Heart left ventricle (tissue), 13 donors: ENCODE measurements around the gene PRSS3.

Experiments used
- POLR2A ChIP-seq, 2 donors: fragments of 450-650 bp; IDR thresholded peaks; one replicate each; pipeline ENCODE4 v1.6.1; 2017; ENCODE audit warnings: antibody characterized with exemption in 2 of 2, mild to moderate bottlenecking in 2 of 2, moderate library complexity in 2 of 2
- TF ChIP-seq, protein P1 (sequence below), 12 donors: fragments of 200-600 bp; sonication (generic) in 4 of 12; IDR thresholded peaks; one replicate each; pipeline versions ENCODE4 v1.5.0 to v1.8.0; 2018 to 2022; ENCODE audit warnings: antibody characterized with exemption in 12 of 12, mild to moderate bottlenecking in 5 of 12
- donor health status: ischemic (EF 13 %, LVEDD 7.1; RV severe dilation, severe dysfunction).
- donor health status: DM: no; HTN: yes; CAD: no.
- donor health status: DM: no; HTN: no; CAD: no.
- donor health status: ischemic (EF 25% LVEDD 6.9; RV normal size, moderate dysfunction).
- donor health status: ischemic (EF 25% LVEDD 5.7; RV mildly dilated, moderate dysfunction).
- donor health status: ischemic (EF 35%, LVEDD 5.7; RV mildly dilated, moderate dysfunction).
- donor health status: nonischemic (EF 11% LVEDD 7.7; RV severe dilation, severe dysfunction).
- donor health status: DM: yes; HTN: yes; CAD: no.
- donor health status: PGD.
- donor health status: ischemic (EF 29% LVEDD 5.4; RV normal size, mild dysfunction).
- donor health status: nonischemic (EF 23%, LVEDD 6.1; RV moderate dilation, normal function).

DNA sequence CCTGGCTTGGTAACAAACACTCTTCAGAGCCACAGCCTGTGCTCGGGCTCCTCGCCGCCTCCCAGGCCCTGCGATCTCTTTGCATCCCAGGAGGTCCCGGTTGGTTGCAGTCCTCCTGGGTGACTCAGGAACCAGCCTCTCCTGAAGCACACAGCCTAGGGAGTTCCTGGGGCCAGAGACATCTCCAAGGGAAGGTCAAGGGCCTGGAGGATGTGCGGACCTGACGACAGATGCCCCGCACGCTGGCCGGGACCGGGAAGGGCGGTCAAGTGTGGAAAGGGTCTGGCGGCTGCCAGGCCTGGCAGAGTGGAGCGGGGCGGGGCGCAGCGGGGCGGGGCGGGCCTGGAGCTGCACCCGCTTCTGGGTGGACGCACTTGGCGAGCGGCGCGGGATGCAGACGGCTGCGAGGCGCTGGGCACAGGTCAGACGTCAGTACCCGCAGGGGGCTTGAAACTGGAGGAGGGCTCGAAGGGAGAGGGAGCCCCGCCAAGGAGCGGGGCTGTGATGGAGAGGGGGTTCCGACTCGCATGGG is 45.0 kb upstream of the PRSS3 start:
- TF ChIP-seq POLR2A (IDR thresholded peaks at IDR 0.05) = no peak
- TF ChIP-seq, protein P1, sequence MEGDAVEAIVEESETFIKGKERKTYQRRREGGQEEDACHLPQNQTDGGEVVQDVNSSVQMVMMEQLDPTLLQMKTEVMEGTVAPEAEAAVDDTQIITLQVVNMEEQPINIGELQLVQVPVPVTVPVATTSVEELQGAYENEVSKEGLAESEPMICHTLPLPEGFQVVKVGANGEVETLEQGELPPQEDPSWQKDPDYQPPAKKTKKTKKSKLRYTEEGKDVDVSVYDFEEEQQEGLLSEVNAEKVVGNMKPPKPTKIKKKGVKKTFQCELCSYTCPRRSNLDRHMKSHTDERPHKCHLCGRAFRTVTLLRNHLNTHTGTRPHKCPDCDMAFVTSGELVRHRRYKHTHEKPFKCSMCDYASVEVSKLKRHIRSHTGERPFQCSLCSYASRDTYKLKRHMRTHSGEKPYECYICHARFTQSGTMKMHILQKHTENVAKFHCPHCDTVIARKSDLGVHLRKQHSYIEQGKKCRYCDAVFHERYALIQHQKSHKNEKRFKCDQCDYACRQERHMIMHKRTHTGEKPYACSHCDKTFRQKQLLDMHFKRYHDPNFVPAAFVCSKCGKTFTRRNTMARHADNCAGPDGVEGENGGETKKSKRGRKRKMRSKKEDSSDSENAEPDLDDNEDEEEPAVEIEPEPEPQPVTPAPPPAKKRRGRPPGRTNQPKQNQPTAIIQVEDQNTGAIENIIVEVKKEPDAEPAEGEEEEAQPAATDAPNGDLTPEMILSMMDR (IDR thresholded peaks at IDR 0.05) = no peak
